Memory B cell (primary cell): ENCODE data around the gene ZFP1.
"Not testable (repeated sequence)": the region's sequence is repeated elsewhere in the genome, so short reads cannot be mapped to it uniquely, and the experiment has no call there.

ENCODE experiments used
- ATAC-seq: fragments of 150-1000 bp; cut with Tn5 transposase; 2 replicates; pipeline ENCODE4 v1.10.0; 2021; ENCODE audit warnings: low read depth, mild to moderate bottlenecking, moderate library complexity
- DNase-seq, 2 donors: peaks; one replicate each; pipeline ENCODE4 v3.0.0; 2022; ENCODE audit warnings: low spot score in 2 of 2
- H3K27ac Mint-ChIP-seq: one replicate; pipeline ENCODE4 v1.8.0; 2022; ENCODE audit warnings: mild to moderate bottlenecking, moderate library complexity, mixed read lengths
- H3K27me3 Mint-ChIP-seq: one replicate; pipeline ENCODE4 v1.8.0; 2022; ENCODE audit warnings: mixed read lengths
- H3K36me3 Mint-ChIP-seq: one replicate; pipeline ENCODE4 v1.8.0; 2022; ENCODE audit warnings: mild to moderate bottlenecking, mixed read lengths
- H3K4me1 Mint-ChIP-seq: one replicate; pipeline ENCODE4 v1.8.0; 2022; ENCODE audit warnings: mixed read lengths
- H3K4me3 Mint-ChIP-seq: one replicate; pipeline ENCODE4 v1.8.0; 2022; ENCODE audit warnings: mild to moderate bottlenecking, moderate library complexity, mixed read lengths
- H3K9me3 Mint-ChIP-seq: one replicate; pipeline ENCODE4 v1.8.0; 2022; ENCODE audit warnings: mixed read lengths

The ZFP1 gene

GRCh38 chr16:75120253-75120652 is 28.1 kb upstream of the ZFP1 start:
- Mint-ChIP-seq H3K4me1 (no peaks in the 10 kb centered on the region), H3K9me3 (peaks cover 6% of the 10 kb centered on the region), H3K27ac (no peak overlapping the region), H3K36me3 (peaks cover 3% of the 10 kb centered on the region), H3K27me3 (no peaks in the 10 kb centered on the region), H3K4me3 (no peak overlapping the region)
- DNase-seq (no peak), ATAC-seq (no peak)

- ATAC-seq, result no peak
- Mint-ChIP-seq H3K36me3 (peaks cover 3% of the 10 kb centered on the region), H3K4me1 (no peaks in the 10 kb centered on the region), H3K27ac (no peak overlapping the region), H3K4me3 (no peak overlapping the region), H3K9me3 (peaks cover 6% of the 10 kb centered on the region), H3K27me3 (no peaks in the 10 kb centered on the region)
- no peak for DNase-seq
Measured at GRCh38 chr16:75121949-75122568, 26.3 kb upstream of the ZFP1 start.

GRCh38 chr16:75122609-75123008 is 25.7 kb upstream of the ZFP1 start:
- peaks cover 3% of the 10 kb centered on the region for H3K36me3 Mint-ChIP-seq
- H3K9me3 Mint-ChIP-seq, result peaks cover 6% of the 10 kb centered on the region
- H3K27me3 Mint-ChIP-seq, result no peaks in the 10 kb centered on the region
- H3K4me3 Mint-ChIP-seq, result no peak overlapping the region
- H3K4me1 Mint-ChIP-seq, result no peaks in the 10 kb centered on the region
- ATAC-seq (no peak), DNase-seq (no peak)
- H3K27ac Mint-ChIP-seq, result no peak overlapping the region

- H3K36me3 Mint-ChIP-seq, result no peaks in the 10 kb centered on the region
- no peak overlapping the region for H3K4me3 Mint-ChIP-seq
- DNase-seq (no peak), ATAC-seq (no peak)
- no peak overlapping the region for H3K27ac Mint-ChIP-seq
- H3K27me3 Mint-ChIP-seq, result peaks cover 5% of the 10 kb centered on the region
- H3K4me1 Mint-ChIP-seq, result no peaks in the 10 kb centered on the region
- H3K9me3 Mint-ChIP-seq, result peaks cover 2% of the 10 kb centered on the region
Measured at GRCh38 chr16:75127713-75128415, 20.5 kb upstream of the ZFP1 start.

GRCh38 chr16:75129421-75130149 is 18.7 kb upstream of the ZFP1 start:
- DNase-seq, H3K36me3 Mint-ChIP-seq, H3K9me3 Mint-ChIP-seq, H3K27me3 Mint-ChIP-seq, ATAC-seq, H3K4me3 Mint-ChIP-seq, H3K27ac Mint-ChIP-seq, H3K4me1 Mint-ChIP-seq: not testable (repeated sequence)

GRCh38 chr16:75130150-75130771 is 18.1 kb upstream of the ZFP1 start:
- Mint-ChIP-seq H3K9me3 (peaks cover 1% of the 10 kb centered on the region), H3K27me3 (peaks cover 8% of the 10 kb centered on the region), H3K4me3 (no peak overlapping the region), H3K27ac (no peak overlapping the region), H3K4me1 (no peaks in the 10 kb centered on the region), H3K36me3 (no peaks in the 10 kb centered on the region)
- ATAC-seq, result no peak
- no peak for DNase-seq

- no peak overlapping the region for H3K27ac Mint-ChIP-seq
- peaks cover 1% of the 10 kb centered on the region for H3K9me3 Mint-ChIP-seq
- H3K27me3 Mint-ChIP-seq, result peaks cover 8% of the 10 kb centered on the region
- H3K4me1 Mint-ChIP-seq, result no peaks in the 10 kb centered on the region
- H3K36me3 Mint-ChIP-seq, result no peaks in the 10 kb centered on the region
- DNase-seq, result no peak
- no peak for ATAC-seq
- no peak overlapping the region for H3K4me3 Mint-ChIP-seq
Measured at GRCh38 chr16:75131081-75131480, 17.2 kb upstream of the ZFP1 start.

GRCh38 chr16:75138233-75138632 is 10.1 kb upstream of the ZFP1 start:
- no peak overlapping the region for H3K4me3 Mint-ChIP-seq
- peaks cover 9% of the 10 kb centered on the region for H3K4me1 Mint-ChIP-seq
- no peaks in the 10 kb centered on the region for H3K36me3 Mint-ChIP-seq
- ATAC-seq (peak; percentile 6), DNase-seq (no peak)
- peaks cover 2% of the 10 kb centered on the region for H3K9me3 Mint-ChIP-seq
- no peak overlapping the region for H3K27ac Mint-ChIP-seq
- peaks cover 2% of the 10 kb centered on the region for H3K27me3 Mint-ChIP-seq

GRCh38 chr16:75138636-75139035 is 9.7 kb upstream of the ZFP1 start:
- peak; percentile 23 for ATAC-seq
- peaks cover 2% of the 10 kb centered on the region for H3K9me3 Mint-ChIP-seq
- no peaks in the 10 kb centered on the region for H3K27me3 Mint-ChIP-seq
- no peaks in the 10 kb centered on the region for H3K36me3 Mint-ChIP-seq
- no peak for DNase-seq
- no peak overlapping the region for H3K4me3 Mint-ChIP-seq
- peaks cover 9% of the 10 kb centered on the region for H3K4me1 Mint-ChIP-seq
- no peak overlapping the region for H3K27ac Mint-ChIP-seq

- ATAC-seq, result no peak
- peaks cover 2% of the 10 kb centered on the region for H3K9me3 Mint-ChIP-seq
- H3K27ac Mint-ChIP-seq, result no peak overlapping the region
- peaks cover 9% of the 10 kb centered on the region for H3K4me1 Mint-ChIP-seq
- H3K4me3 Mint-ChIP-seq, result no peak overlapping the region
- no peaks in the 10 kb centered on the region for H3K36me3 Mint-ChIP-seq
- DNase-seq, result no peak
- H3K27me3 Mint-ChIP-seq, result no peaks in the 10 kb centered on the region
Measured at GRCh38 chr16:75139498-75139897, 8.8 kb upstream of the ZFP1 start.

GRCh38 chr16:75143941-75144340 is 4.4 kb upstream of the ZFP1 start:
- Mint-ChIP-seq H3K9me3 (peaks cover 2% of the 10 kb centered on the region), H3K4me3 (no peak overlapping the region), H3K27ac (no peak overlapping the region), H3K4me1 (peaks cover 2% of the 10 kb centered on the region), H3K27me3 (no peaks in the 10 kb centered on the region), H3K36me3 (no peaks in the 10 kb centered on the region)
- DNase-seq, result no peak
- no peak for ATAC-seq

- no peak overlapping the region for H3K27ac Mint-ChIP-seq
- peak overlapping the region; percentile 91 for H3K4me3 Mint-ChIP-seq
- H3K36me3 Mint-ChIP-seq, result peaks cover 20% of the 10 kb centered on the region
- peaks cover 11% of the 10 kb centered on the region for H3K4me1 Mint-ChIP-seq
- no peaks in the 10 kb centered on the region for H3K27me3 Mint-ChIP-seq
- H3K9me3 Mint-ChIP-seq, result peaks cover 17% of the 10 kb centered on the region
- ATAC-seq (no peak), DNase-seq (no peak)
Measured at GRCh38 chr16:75147968-75148310, 385 bp upstream of the ZFP1 start.

- peaks cover 20% of the 10 kb centered on the region for H3K9me3 Mint-ChIP-seq
- peaks cover 14% of the 10 kb centered on the region for H3K4me1 Mint-ChIP-seq
- DNase-seq, result no peak
- no peak for ATAC-seq
- H3K27me3 Mint-ChIP-seq, result no peaks in the 10 kb centered on the region
- no peak overlapping the region for H3K27ac Mint-ChIP-seq
- peaks cover 37% of the 10 kb centered on the region for H3K36me3 Mint-ChIP-seq
- peak overlapping the region; percentile 3 for H3K4me3 Mint-ChIP-seq
Measured at GRCh38 chr16:75151798-75152197, 3.5 kb downstream of the ZFP1 start.

GRCh38 chr16:75152635-75153034 is 4.3 kb downstream of the ZFP1 start:
- Mint-ChIP-seq H3K27me3 (no peaks in the 10 kb centered on the region), H3K9me3 (peaks cover 20% of the 10 kb centered on the region), H3K27ac (no peak overlapping the region), H3K4me1 (peaks cover 14% of the 10 kb centered on the region), H3K36me3 (peaks cover 39% of the 10 kb centered on the region), H3K4me3 (no peak overlapping the region)
- ATAC-seq (no peak), DNase-seq (no peak)
